ENCODE results near the gene KIF11.

The KIF11 gene

DNA sequence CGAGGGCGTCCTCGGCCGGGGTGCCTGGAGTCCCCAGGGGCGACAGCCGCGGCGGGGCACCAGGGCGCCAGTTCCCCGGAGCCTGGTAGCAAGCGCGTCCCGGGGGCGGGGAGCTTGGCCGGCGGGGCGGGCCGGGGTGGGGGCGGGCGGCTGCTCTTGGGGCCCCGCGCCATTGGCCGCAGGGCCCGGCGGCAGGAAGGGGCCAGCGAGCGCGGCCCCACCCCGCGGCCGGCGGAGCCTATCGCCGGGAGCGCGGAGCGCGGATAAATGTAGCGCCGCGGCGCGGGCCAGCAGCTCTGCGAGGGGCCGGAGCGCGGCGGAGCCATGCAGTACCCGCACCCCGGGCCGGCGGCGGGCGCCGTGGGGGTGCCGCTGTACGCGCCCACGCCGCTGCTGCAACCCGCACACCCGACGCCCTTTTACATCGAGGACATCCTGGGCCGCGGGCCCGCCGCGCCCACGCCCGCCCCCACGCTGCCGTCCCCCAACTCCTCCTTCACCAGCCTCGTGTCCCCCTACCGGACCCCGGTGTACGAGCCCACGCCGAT, 96.8 kb downstream of the KIF11 start, which contains the start of gene HHEX:
TSS of gene HHEX (plus strand) at position 293 of the 548 bp plus-strand sequence. CDS start at position 325, 32 bp downstream.
- Histone ChIP-seq H3K36me3 (replicated peaks) (no peaks in the 10 kb centered on the region), H3K27me3 (replicated peaks) (no peaks in the 10 kb centered on the region)
- TF ChIP-seq, protein P1, sequence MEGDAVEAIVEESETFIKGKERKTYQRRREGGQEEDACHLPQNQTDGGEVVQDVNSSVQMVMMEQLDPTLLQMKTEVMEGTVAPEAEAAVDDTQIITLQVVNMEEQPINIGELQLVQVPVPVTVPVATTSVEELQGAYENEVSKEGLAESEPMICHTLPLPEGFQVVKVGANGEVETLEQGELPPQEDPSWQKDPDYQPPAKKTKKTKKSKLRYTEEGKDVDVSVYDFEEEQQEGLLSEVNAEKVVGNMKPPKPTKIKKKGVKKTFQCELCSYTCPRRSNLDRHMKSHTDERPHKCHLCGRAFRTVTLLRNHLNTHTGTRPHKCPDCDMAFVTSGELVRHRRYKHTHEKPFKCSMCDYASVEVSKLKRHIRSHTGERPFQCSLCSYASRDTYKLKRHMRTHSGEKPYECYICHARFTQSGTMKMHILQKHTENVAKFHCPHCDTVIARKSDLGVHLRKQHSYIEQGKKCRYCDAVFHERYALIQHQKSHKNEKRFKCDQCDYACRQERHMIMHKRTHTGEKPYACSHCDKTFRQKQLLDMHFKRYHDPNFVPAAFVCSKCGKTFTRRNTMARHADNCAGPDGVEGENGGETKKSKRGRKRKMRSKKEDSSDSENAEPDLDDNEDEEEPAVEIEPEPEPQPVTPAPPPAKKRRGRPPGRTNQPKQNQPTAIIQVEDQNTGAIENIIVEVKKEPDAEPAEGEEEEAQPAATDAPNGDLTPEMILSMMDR (IDR thresholded peaks at IDR 0.05; ENCODE audit: low read depth, low read length, missing control alignments): no peak

GRCh38 chr10:92690211-92690914, 97.4 kb downstream of the KIF11 start:
- in situ Hi-C loops (cut with HindIII; ENCODE audit: low pct_ligation_motif_present, low sequenced_read_pairs): no loop called here
- H3K27me3 ChIP-seq (replicated peaks): no peaks in the 10 kb centered on the region
- H3K4me3 ChIP-seq (ENCODE audit: low read depth, low read length): peak overlapping the region; percentile 63
- DNase-seq: peak; percentile 47
- TF ChIP-seq, protein P1 (IDR thresholded peaks at IDR 0.05; ENCODE audit: low read depth, low read length, missing control alignments): no peak
- H3K27ac ChIP-seq: no peak overlapping the region
- no peaks in the 10 kb centered on the region for H3K36me3 ChIP-seq (replicated peaks)

More for the DNA sequence above, 96.8 kb downstream of the KIF11 start, which contains the start of gene HHEX:
- no peak for DNase-seq
- in situ Hi-C loops (cut with HindIII; ENCODE audit: low pct_ligation_motif_present, low sequenced_read_pairs): no loop called here
- Histone ChIP-seq H3K27ac (no peak within 1 kb of the TSS), H3K4me3 (ENCODE audit: low read depth, low read length) (peak within 1 kb of the TSS; percentile 63)

GRCh38 chr10:92690915-92691590, 98.1 kb downstream of the KIF11 start:
- no peaks in the 10 kb centered on the region for H3K27me3 ChIP-seq (replicated peaks)
- TF ChIP-seq, protein P1 (IDR thresholded peaks at IDR 0.05; ENCODE audit: low read depth, low read length, missing control alignments): no peak
- in situ Hi-C loops (cut with HindIII; ENCODE audit: low pct_ligation_motif_present, low sequenced_read_pairs): no loop called here
- H3K36me3 ChIP-seq (replicated peaks): no peaks in the 10 kb centered on the region
- peak; percentile 15 for DNase-seq
- H3K4me3 ChIP-seq (ENCODE audit: low read depth, low read length): peak overlapping the region; percentile 63
- no peak overlapping the region for H3K27ac ChIP-seq

- DNase-seq: no peak
- TF ChIP-seq, protein P1 (IDR thresholded peaks at IDR 0.05; ENCODE audit: low read depth, low read length, missing control alignments): no peak
- Histone ChIP-seq H3K27me3 (replicated peaks) (no peaks in the 10 kb centered on the region), H3K4me3 (ENCODE audit: low read depth, low read length) (no peak overlapping the region), H3K27ac (no peak overlapping the region), H3K36me3 (replicated peaks) (no peaks in the 10 kb centered on the region)
- in situ Hi-C loops (cut with HindIII; ENCODE audit: low pct_ligation_motif_present, low sequenced_read_pairs): no loop called here
Observed at GRCh38 chr10:92691591-92692079, 98.7 kb downstream of the KIF11 start.

- no peak for DNase-seq
- H3K27me3 ChIP-seq (replicated peaks): no peaks in the 10 kb centered on the region
- TF ChIP-seq, protein P1 (IDR thresholded peaks at IDR 0.05; ENCODE audit: low read depth, low read length, missing control alignments): no peak
- no peak overlapping the region for H3K27ac ChIP-seq
- H3K4me3 ChIP-seq (ENCODE audit: low read depth, low read length): no peak overlapping the region
- in situ Hi-C loops (cut with HindIII; ENCODE audit: low pct_ligation_motif_present, low sequenced_read_pairs): no loop called here
- no peaks in the 10 kb centered on the region for H3K36me3 ChIP-seq (replicated peaks)
Observed at GRCh38 chr10:92692080-92692671, 99.2 kb downstream of the KIF11 start.

Measured in brain microvascular endothelial cell (primary cell).